B cell (primary cell): ENCODE results near the gene EXOSC9. TPM values are rescaled to one million over a fixed set of nuclear protein-coding genes. Genes with fewer than 3 reads are reported as not detected.

Experiments used
- ATAC-seq: fragments of 200-7000 bp; cut with Tn5 transposase; one replicate; pipeline ENCODE4 v1.10.0; 2021; ENCODE audit warnings: low read depth, mild to moderate bottlenecking, moderate number of reproducible peaks, moderate library complexity
- CTCF ChIA-PET: fragments of 350-600 bp; sonication (Branson Sonifier 250); formaldehyde crosslinking; loops from one replicate; lab custom pipeline; 2021; ENCODE audit warnings: antibody characterized with exemption, inconsistent platforms; lab: Charles Lee
- POLR2A ChIA-PET: fragments of 350-600 bp; sonication (Branson Sonifier 250); formaldehyde crosslinking; loops from one replicate; lab custom pipeline; 2021; ENCODE audit warnings: antibody characterized with exemption; lab: Charles Lee
- DNase-seq: peaks from one replicate; pipeline ENCODE4 v3.0.0; 2013
- H2AFZ ChIP-seq: 2 replicates; pipeline ENCODE4 v1.6.1; 2012; ENCODE audit warnings: mild to moderate bottlenecking, low read depth, low read length; ENCODE audit not compliant: insufficient read depth, poor library complexity, severe bottlenecking
- H3K27ac ChIP-seq, 2 donors: 1 replicate in 1 of 2; 2 replicates in 1 of 2; pipeline ENCODE4 v1.5.1; 2012 to 2013; ENCODE audit warnings: low read length in 2 of 2, mild to moderate bottlenecking in 2 of 2, moderate library complexity in 1 of 2
- H3K27me3 ChIP-seq, 4 experiments: fragments of 200-600 bp in 1 of 4; sonication (generic) in 1 of 4; replicated peaks in 1 of 4; 1 replicate in 2 of 4; 2 replicates in 2 of 4; pipeline versions ENCODE4 v1.6.1 to v1.7.0; 2013 to 2016; ENCODE audit warnings: low read length in 3 of 4, mild to moderate bottlenecking in 2 of 4, mixed read lengths in 1 of 4, moderate library complexity in 1 of 4; ENCODE audit not compliant: insufficient read depth in 4 of 4, control insufficient read depth in 3 of 4; ENCODE audit errors: control extremely low read depth in 1 of 4
- H3K36me3 ChIP-seq, 2 experiments: replicated peaks in 1 of 2; 1 replicate in 1 of 2; 2 replicates in 1 of 2; pipeline versions ENCODE4 v1.6.1 to v1.7.1; 2013; ENCODE audit warnings: low read length in 1 of 2; ENCODE audit not compliant: insufficient read depth in 2 of 2, control insufficient read depth in 1 of 2; ENCODE audit errors: control extremely low read depth in 1 of 2, extremely low read depth in 1 of 2
- H3K4me1 ChIP-seq, 2 donors: fragments of 200-600 bp in 1 of 2; sonication (generic) in 1 of 2; 1 replicate in 1 of 2; 2 replicates in 1 of 2; pipeline versions ENCODE4 v1.5.1 to v1.6.1; 2013 to 2017; ENCODE audit warnings: low read length in 2 of 2; ENCODE audit not compliant: control insufficient read depth in 2 of 2, insufficient read depth in 2 of 2
- H3K4me2 ChIP-seq: replicated peaks from 2 replicates; pipeline ENCODE3; 2012; ENCODE audit warnings: mild to moderate bottlenecking, low read depth, low read length; ENCODE audit not compliant: poor library complexity, severe bottlenecking
- H3K4me3 ChIP-seq, 5 experiments: fragments of 200-600 bp in 1 of 5; sonication (generic) in 1 of 5; 1 replicate in 3 of 5; 2 replicates in 2 of 5; pipeline versions ENCODE4 v1.5.1 to v1.7.0; 2011 to 2016; ENCODE audit warnings: low read length in 4 of 5, mild to moderate bottlenecking in 4 of 5, low read depth in 2 of 5, control low read depth in 1 of 5, moderate library complexity in 1 of 5; ENCODE audit not compliant: insufficient read depth in 1 of 5; ENCODE audit errors: control extremely low read depth in 1 of 5, extremely low read depth in 1 of 5
- H3K79me2 ChIP-seq: fragments of 200-600 bp; sonication (generic); one replicate; pipeline ENCODE4 v1.6.0; 2016; ENCODE audit warnings: low read length; ENCODE audit not compliant: control insufficient read depth, insufficient read depth
- H3K9ac ChIP-seq: fragments of 200-600 bp; sonication (generic); 2 replicates; pipeline ENCODE4 v1.6.1; 2017; ENCODE audit warnings: mild to moderate bottlenecking, low read length, moderate library complexity
- H3K9me3 ChIP-seq, 3 donors: one replicate each; pipeline versions ENCODE4 v1.6.1 to v1.7.1; 2013; ENCODE audit warnings: low read length in 2 of 3; ENCODE audit not compliant: control insufficient read depth in 2 of 3, insufficient read depth in 1 of 3; ENCODE audit errors: control extremely low read depth in 1 of 3
- H4K20me1 ChIP-seq: 2 replicates; pipeline ENCODE4 v1.6.0; 2012; ENCODE audit warnings: mild to moderate bottlenecking, low read length; ENCODE audit not compliant: insufficient read depth, control insufficient read depth, poor library complexity, severe bottlenecking
- H3K27ac Mint-ChIP-seq: one replicate; pipeline ENCODE4 v1.8.0; 2021; ENCODE audit warnings: mixed read lengths
- H3K27me3 Mint-ChIP-seq: one replicate; pipeline ENCODE4 v1.8.0; 2021; ENCODE audit warnings: mixed read lengths
- H3K4me1 Mint-ChIP-seq: one replicate; pipeline ENCODE4 v1.8.0; 2021; ENCODE audit warnings: mixed read lengths
- H3K4me3 Mint-ChIP-seq: one replicate; pipeline ENCODE4 v1.8.0; 2021; ENCODE audit warnings: mixed read lengths
- H3K9me3 Mint-ChIP-seq: one replicate; pipeline ENCODE4 v1.8.0; 2022; ENCODE audit warnings: mixed read lengths; ENCODE audit not compliant: insufficient read depth
- EZH2 ChIP-seq: IDR thresholded peaks from 2 replicates; pipeline ENCODE4 v1.6.1; 2012; ENCODE audit warnings: borderline replicate concordance, low read depth, mild to moderate bottlenecking, moderate library complexity, low read length; ENCODE audit not compliant: insufficient read depth, poor library complexity, severe bottlenecking
- WGBS: methylation state at CpG from one replicate; pipeline ENCODE4 v1.1.5; 2013; ENCODE audit warnings: missing lambda C conversion rate; ENCODE audit not compliant: insufficient coverage; 5-methylcytosine and 5-hydroxymethylcytosine counted together
- intact Hi-C: fragments of 100-400 bp; cut with micrococcal nuclease; formaldehyde crosslinking; loops from one replicate; pipeline ENCODE4 v1.10.0; 2022
- polyA plus RNA-seq: library from polyadenylated mRNA; depleted of rRNA; stranded (reverse); fragments of >200 nt; gene quantifications from 2 replicates; pipeline ENCODE4 v1.2.3, GENCODE V29; 2012
- total RNA-seq, 2 donors: library from RNA; stranded (reverse); fragments of 120-200 nt in 1 of 2; gene quantifications; 1 replicate in 1 of 2; 2 replicates in 1 of 2; pipeline versions ENCODE4 v1.2.3 to v1.2.4, GENCODE V29; 2013 to 2022
- TF ChIP-seq, protein P1 (sequence below): fragments of 200-600 bp; IDR thresholded peaks from one replicate; pipeline ENCODE4 v1.8.0; 2022; ENCODE audit warnings: antibody characterized with exemption, mild to moderate bottlenecking

Gene EXOSC9
- total and polyA plus RNA-seq, 2 donors (not counting 1 experiment from before 2014, with no cell fraction given): 27.5 to 35.5 TPM

DNA sequence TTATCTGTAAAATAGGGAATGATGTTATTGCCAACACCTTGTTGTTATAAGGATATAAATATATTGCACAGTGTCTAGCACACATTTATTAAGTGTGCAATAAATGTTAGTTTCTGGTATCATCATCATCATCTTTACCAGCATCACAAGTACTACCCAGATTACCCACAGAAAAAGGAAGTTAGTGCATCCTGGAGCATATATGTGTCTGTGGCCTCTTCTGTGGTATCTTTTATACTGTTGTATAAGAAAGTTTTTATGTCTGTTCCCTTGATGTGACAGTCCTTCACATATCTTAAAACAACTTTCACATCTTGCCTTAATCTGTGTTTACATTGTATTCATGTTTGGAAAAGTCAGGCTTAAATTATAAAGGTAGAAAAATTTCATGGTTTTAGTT lies 10.0 kb downstream of the EXOSC9 start:
- H3K4me3 ChIP-seq: no peak overlapping the region
- ChIA-PET POLR2A (no interaction called here), CTCF (no interaction called here)
- no peak for ATAC-seq
- no peak overlapping the region for H3K9ac ChIP-seq
- Mint-ChIP-seq H3K27me3 (no peaks in the 10 kb centered on the region), H3K4me1 (no peaks in the 10 kb centered on the region), H3K4me3 (no peak overlapping the region), H3K9me3 (no peaks in the 10 kb centered on the region), H3K27ac (no peak overlapping the region)
- H3K4me1 ChIP-seq: no peaks in the 10 kb centered on the region
- H3K27ac ChIP-seq: no peak overlapping the region
- no peak overlapping the region for H3K4me2 ChIP-seq
- no peak overlapping the region for H2AFZ ChIP-seq
- H3K79me2 ChIP-seq: peaks cover 2% of the 10 kb centered on the region
- H3K36me3 ChIP-seq: peaks cover 20 to 86% of the 10 kb centered on the region in 2 experiments
- no peak for DNase-seq
- intact Hi-C loops: no loop called here
- H3K27me3 ChIP-seq: no peaks in the 10 kb centered on the region
- no peak for TF ChIP-seq EZH2
- TF ChIP-seq, protein P1, sequence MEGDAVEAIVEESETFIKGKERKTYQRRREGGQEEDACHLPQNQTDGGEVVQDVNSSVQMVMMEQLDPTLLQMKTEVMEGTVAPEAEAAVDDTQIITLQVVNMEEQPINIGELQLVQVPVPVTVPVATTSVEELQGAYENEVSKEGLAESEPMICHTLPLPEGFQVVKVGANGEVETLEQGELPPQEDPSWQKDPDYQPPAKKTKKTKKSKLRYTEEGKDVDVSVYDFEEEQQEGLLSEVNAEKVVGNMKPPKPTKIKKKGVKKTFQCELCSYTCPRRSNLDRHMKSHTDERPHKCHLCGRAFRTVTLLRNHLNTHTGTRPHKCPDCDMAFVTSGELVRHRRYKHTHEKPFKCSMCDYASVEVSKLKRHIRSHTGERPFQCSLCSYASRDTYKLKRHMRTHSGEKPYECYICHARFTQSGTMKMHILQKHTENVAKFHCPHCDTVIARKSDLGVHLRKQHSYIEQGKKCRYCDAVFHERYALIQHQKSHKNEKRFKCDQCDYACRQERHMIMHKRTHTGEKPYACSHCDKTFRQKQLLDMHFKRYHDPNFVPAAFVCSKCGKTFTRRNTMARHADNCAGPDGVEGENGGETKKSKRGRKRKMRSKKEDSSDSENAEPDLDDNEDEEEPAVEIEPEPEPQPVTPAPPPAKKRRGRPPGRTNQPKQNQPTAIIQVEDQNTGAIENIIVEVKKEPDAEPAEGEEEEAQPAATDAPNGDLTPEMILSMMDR: no peak
- no peaks in the 10 kb centered on the region for H4K20me1 ChIP-seq
- H3K9me3 ChIP-seq: no peaks in the 10 kb centered on the region

- H3K27me3 Mint-ChIP-seq: no peaks in the 10 kb centered on the region
- Histone ChIP-seq H3K4me2 (no peak overlapping the region), H3K4me3 (no peak overlapping the region), H3K9me3 (no peaks in the 10 kb centered on the region), H3K9ac (no peak overlapping the region), H3K4me1 (no peaks in the 10 kb centered on the region), H4K20me1 (no peaks in the 10 kb centered on the region), H2AFZ (no peak overlapping the region), H3K27me3 (no peaks in the 10 kb centered on the region), H3K27ac (no peak overlapping the region), H3K79me2 (no peaks in the 10 kb centered on the region), H3K36me3 (peaks cover 9 to 71% of the 10 kb centered on the region in 2 experiments)
- H3K4me3 Mint-ChIP-seq: no peak overlapping the region
- intact Hi-C loops: no loop called here
- WGBS: 100% methylated on average over 1 of the region's 2 CpGs
- ChIA-PET CTCF (no interaction called here), POLR2A (no interaction called here)
- DNase-seq: no peak
- H3K4me1 Mint-ChIP-seq: no peaks in the 10 kb centered on the region
- no peak for ATAC-seq
- H3K9me3 Mint-ChIP-seq: no peaks in the 10 kb centered on the region
- no peak overlapping the region for H3K27ac Mint-ChIP-seq
- TF ChIP-seq EZH2: no peak
- TF ChIP-seq, protein P1: no peak
These were observed 13.6 kb downstream of the EXOSC9 start for GRCh38 chr4:121814756-121815155.
